ENCODE data around the gene C9orf50. TPM values are rescaled to one million over a fixed set of nuclear protein-coding genes. Genes with fewer than 3 reads are reported as not detected.

The C9orf50 gene
- total RNA-seq, 4 donors from 2014 or later = 0.34 TPM; not detected in 3

GRCh38 chr9:129568560-129569501 is 52.1 kb downstream of the C9orf50 start:
- intact Hi-C loops (cut with DNase I) = loop anchor here (5.0 kb wide), 1 partner anchor 67 kb away; no protein-coding TSS in a partner anchor
- Histone ChIP-seq H3K4me1 (peaks cover 30 to 49% (median 42%) of the 10 kb centered on the region in 4 donors), H3K27me3 (no peaks in the 10 kb centered on the region), H3K36me3 (no peaks in the 10 kb centered on the region), H3K4me3 (peak overlapping the region; percentile 67 to 70 (median 68)), H3K9me3 (no peaks in the 10 kb centered on the region), H3K27ac (replicated peaks in 1 of 4) (peak overlapping the region; percentile 84 to 89 (median 88))
- DNase-seq (ENCODE audit: extremely low spot score) = no peak
- TF ChIP-seq EP300 (IDR thresholded peaks at IDR 0.05) (no peak), POLR2A (IDR thresholded peaks at IDR 0.05; ENCODE audit: low read depth) (no peak), POLR2AphosphoS5 (IDR thresholded peaks at IDR 0.05) (no peak)
- TF ChIP-seq, protein P1, sequence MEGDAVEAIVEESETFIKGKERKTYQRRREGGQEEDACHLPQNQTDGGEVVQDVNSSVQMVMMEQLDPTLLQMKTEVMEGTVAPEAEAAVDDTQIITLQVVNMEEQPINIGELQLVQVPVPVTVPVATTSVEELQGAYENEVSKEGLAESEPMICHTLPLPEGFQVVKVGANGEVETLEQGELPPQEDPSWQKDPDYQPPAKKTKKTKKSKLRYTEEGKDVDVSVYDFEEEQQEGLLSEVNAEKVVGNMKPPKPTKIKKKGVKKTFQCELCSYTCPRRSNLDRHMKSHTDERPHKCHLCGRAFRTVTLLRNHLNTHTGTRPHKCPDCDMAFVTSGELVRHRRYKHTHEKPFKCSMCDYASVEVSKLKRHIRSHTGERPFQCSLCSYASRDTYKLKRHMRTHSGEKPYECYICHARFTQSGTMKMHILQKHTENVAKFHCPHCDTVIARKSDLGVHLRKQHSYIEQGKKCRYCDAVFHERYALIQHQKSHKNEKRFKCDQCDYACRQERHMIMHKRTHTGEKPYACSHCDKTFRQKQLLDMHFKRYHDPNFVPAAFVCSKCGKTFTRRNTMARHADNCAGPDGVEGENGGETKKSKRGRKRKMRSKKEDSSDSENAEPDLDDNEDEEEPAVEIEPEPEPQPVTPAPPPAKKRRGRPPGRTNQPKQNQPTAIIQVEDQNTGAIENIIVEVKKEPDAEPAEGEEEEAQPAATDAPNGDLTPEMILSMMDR (IDR thresholded peaks at IDR 0.05) = peak in 1 of 3 experiments; percentile 5
- WGBS = 8% methylated on average over 10 of the region's 92 CpGs

- Histone ChIP-seq H3K4me1 (peaks cover 30 to 49% (median 42%) of the 10 kb centered on the region in 4 donors), H3K36me3 (no peaks in the 10 kb centered on the region), H3K9me3 (no peaks in the 10 kb centered on the region), H3K27ac (replicated peaks in 1 of 4) (peak overlapping the region; percentile 84 to 89 (median 88)), H3K27me3 (no peaks in the 10 kb centered on the region), H3K4me3 (peak overlapping the region; percentile 67 to 70 (median 68))
- 7% methylated on average over 15 of the region's 27 CpGs for WGBS
- no peak for DNase-seq (ENCODE audit: extremely low spot score)
- TF ChIP-seq POLR2A (IDR thresholded peaks at IDR 0.05; ENCODE audit: low read depth) (no peak), EP300 (IDR thresholded peaks at IDR 0.05) (no peak), POLR2AphosphoS5 (IDR thresholded peaks at IDR 0.05) (peak in 1 of 2 donors; percentile 39)
- TF ChIP-seq, protein P1 (IDR thresholded peaks at IDR 0.05) = no peak
- intact Hi-C loops (cut with DNase I) = loop anchor here (5.0 kb wide), 1 partner anchor 66 kb away; no protein-coding TSS in a partner anchor
These were observed 52.9 kb downstream of the C9orf50 start for GRCh38 chr9:129567842-129568559.

GRCh38 chr9:129567329-129567728 is 53.6 kb downstream of the C9orf50 start:
- DNase-seq (ENCODE audit: extremely low spot score) = no peak
- Histone ChIP-seq H3K4me3 (no peak overlapping the region), H3K27me3 (no peaks in the 10 kb centered on the region), H3K9me3 (no peaks in the 10 kb centered on the region), H3K27ac (replicated peaks in 1 of 4) (peak overlapping the region in 3 of 4 donors; percentile 84 to 89 (median 88)), H3K4me1 (peaks cover 30 to 51% (median 42%) of the 10 kb centered on the region in 4 donors), H3K36me3 (no peaks in the 10 kb centered on the region)
- intact Hi-C loops (cut with DNase I) = loop anchor here (5.0 kb wide), 1 partner anchor 65 kb away; no protein-coding TSS in a partner anchor
- TF ChIP-seq, protein P1 (IDR thresholded peaks at IDR 0.05) = no peak
- no peak for TF ChIP-seq POLR2A (IDR thresholded peaks at IDR 0.05; ENCODE audit: low read depth)
- no peak for TF ChIP-seq POLR2AphosphoS5 (IDR thresholded peaks at IDR 0.05)
- no peak for TF ChIP-seq EP300 (IDR thresholded peaks at IDR 0.05)
- 90% methylated on average over 7 of the region's 10 CpGs for WGBS

DNA sequence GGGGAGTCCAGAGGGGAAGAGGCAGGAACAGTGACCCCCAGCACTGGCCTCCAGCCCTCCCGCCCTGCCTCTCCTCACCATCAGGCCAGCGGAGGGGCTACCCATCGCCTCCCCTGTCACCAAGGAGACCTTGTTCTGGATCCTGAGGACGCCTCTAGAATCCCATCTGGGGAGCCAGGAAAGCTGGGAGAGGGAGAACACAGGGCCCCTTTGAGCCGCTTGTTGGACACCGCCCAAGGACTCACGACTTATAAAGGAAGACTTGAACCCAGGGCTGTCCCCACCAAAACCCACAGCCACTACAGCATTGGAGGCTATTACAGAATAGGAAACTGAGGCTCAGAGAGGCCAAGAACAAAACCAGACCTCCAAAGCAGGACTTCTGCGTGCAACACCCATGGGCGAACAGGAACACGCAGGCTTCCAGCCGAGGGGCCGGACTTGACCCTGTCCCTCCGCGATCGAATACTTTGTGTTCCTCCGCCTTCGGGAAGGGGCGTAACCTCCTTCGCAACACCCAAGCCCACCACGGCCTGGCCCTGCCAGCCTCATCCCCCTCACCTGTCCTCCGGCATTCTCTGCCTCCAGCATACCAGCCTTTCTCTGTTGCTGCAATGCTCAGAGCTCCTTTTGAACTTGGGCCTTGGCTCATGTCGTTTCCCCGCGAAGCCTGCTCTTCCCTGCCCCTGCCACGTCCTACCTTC is 54.2 kb downstream of the C9orf50 start:
- H3K4me3 ChIP-seq = no peak overlapping the region
- DNase-seq (ENCODE audit: extremely low spot score) = no peak
- WGBS = 93% methylated on average over 22 of the region's 25 CpGs
- no peaks in the 10 kb centered on the region for H3K27me3 ChIP-seq
- no peak overlapping the region for H3K27ac ChIP-seq (replicated peaks in 1 of 4)
- H3K4me1 ChIP-seq = peaks cover 30 to 57% (median 47%) of the 10 kb centered on the region in 4 donors
- H3K36me3 ChIP-seq = no peaks in the 10 kb centered on the region
- intact Hi-C loops (cut with DNase I) = loop anchor here (5.0 kb wide), 1 partner anchor 64 kb away; no protein-coding TSS in a partner anchor
- TF ChIP-seq, protein P1 (IDR thresholded peaks at IDR 0.05) = no peak
- TF ChIP-seq POLR2A (IDR thresholded peaks at IDR 0.05; ENCODE audit: low read depth) (no peak), EP300 (IDR thresholded peaks at IDR 0.05) (no peak), POLR2AphosphoS5 (IDR thresholded peaks at IDR 0.05) (no peak)
- no peaks in the 10 kb centered on the region for H3K9me3 ChIP-seq
